Sciatic nerve (tissue), 2 donors: ENCODE measurements around the gene LDLRAD4. TPM values are rescaled to one million over a fixed set of nuclear protein-coding genes. Genes with fewer than 3 reads are reported as not detected.
A peak's percentile ranks its signal among the peaks of the same experiment; 100 is the strongest.

Experiments
- ATAC-seq: fragments of 200-7000 bp; cut with Tn5 transposase; one replicate; pipeline ENCODE4 v1.9.1; 2020; ENCODE audit warnings: mild to moderate bottlenecking, moderate library complexity
- DNase-seq: peaks from one replicate; pipeline ENCODE4 v3.0.0-alpha.2; 2020; ENCODE audit warnings: low spot score
- intact Hi-C: fragments of 100-400 bp; cut with DNase I; formaldehyde crosslinking; loops from one replicate; pipeline ENCODE4 v1.14.2; 2022
- total RNA-seq: library from RNA; stranded (reverse); fragmentation: NEBNext Ultra II Directional; extraction: Animal tissue kit (Norgen Biotek cat#: 25700); gene quantifications from one replicate; pipeline ENCODE4 v1.2.1, GENCODE V29; 2021
- donor health status: DM: no; HTN: no; CAD: no.
- donor health status: DM: no; HTN: no; CAD: no.

The LDLRAD4 gene
- total RNA-seq, 1 donor from 2014 or later, result 27.1 TPM

DNA sequence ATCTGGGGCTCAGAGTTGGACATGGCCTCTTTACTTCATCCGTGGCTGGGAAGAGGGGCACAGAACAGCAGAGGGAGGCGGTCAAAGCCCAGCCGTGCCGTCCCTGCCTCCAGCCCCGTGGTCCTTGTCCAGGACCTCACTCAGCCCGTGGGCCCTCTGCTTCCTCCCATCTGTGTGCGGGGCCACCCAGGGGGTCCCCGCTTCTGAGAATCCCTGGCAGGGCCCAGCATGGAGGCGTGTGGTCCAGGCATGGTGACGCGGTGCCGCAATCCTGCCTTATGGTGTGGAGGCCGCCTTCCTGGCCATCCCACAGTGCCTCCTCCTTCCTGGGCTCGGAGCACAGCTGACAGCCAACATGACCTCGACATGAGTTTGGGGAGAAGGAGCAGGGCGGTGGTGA lies 275.2 kb downstream of the LDLRAD4 start:
- ATAC-seq (no peak), DNase-seq (no peak)
- intact Hi-C loops, result no loop called here

DNA sequence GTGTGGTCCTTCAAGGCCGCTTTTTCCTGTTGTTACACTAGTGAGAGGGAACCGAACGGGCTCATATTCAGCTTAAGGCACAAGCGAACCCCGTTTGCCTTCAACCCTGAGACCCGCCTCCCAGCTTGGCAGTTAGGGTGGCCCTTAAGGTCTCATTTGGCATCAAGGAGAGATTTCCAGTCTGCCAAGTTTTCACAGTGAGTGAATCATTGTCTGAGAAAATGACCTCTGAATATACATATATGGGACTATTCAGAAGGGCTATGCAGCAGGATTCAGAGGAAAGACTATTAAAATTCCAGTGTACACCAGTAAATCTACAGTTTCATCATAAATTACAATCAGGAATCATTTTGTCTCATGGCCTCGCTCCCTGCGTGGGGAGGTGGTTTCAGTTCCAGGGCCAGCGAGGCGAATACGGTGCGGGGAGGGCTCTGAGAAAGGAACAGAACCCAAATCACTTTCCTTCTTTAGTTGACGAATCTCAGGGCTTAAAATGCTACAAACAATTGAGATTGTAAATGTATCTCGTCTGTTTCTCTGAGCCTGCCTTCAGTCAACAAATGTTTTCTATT lies 276.4 kb downstream of the LDLRAD4 start:
- ATAC-seq, result no peak
- DNase-seq, result peak; percentile 12
- intact Hi-C loops, result no loop called here

DNA sequence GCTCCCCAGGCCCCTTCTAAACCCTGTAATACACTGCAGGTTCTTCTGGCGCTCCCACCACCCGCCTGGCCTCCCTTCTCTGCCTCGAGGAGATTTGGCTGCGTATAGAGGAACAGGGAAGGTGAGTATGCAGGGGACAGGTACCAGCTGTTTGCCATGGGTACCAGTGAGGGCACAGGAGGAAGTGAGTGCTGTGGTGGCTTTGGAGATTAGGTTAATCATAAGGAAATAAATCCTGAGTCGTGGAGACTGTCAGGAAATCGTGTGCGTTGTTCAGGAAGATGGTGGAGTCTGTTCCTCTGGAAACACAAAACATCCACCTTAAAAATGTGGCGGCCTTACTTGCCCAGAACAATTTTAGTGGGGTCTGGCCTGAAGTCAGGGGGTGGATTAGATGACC lies 277.4 kb downstream of the LDLRAD4 start:
- no peak for DNase-seq
- intact Hi-C loops, result no loop called here

DNA sequence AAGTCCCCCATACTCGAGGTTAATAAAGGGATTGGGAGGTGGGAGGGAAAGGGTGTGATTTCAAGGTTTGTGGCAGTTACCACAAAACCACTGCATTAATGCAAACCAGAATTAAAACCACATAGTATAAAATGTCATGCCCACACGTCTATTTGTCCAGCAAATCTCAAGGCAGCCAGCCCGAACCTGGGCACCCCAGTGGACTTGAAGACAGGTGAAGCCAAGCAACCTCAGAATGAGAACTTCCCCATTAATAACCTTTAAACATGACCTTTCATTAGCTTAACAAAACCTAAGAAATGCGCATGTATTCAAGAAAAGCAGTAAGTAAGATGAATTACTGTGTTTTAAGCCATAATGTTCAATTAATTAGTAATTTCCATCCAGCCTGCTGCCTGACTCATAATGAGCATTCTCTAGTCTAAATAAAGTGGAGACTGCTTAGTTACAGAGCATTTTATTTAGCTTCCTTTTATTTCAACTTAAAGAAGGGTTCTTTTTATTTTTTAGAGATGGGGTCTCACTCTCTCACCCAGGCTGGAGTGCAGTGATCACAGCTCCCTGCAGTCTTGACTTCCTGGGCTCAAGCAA lies 278.2 kb downstream of the LDLRAD4 start:
- ATAC-seq (no peak), DNase-seq (no peak)
- intact Hi-C loops, result no loop called here

More for the DNA sequence above, 277.4 kb downstream of the LDLRAD4 start:
- ATAC-seq, result no peak

- no peak for DNase-seq
- no peak for ATAC-seq
- intact Hi-C loops, result no loop called here
Observed at GRCh38 chr18:13499803-13500202, 281.2 kb downstream of the LDLRAD4 start.

DNA sequence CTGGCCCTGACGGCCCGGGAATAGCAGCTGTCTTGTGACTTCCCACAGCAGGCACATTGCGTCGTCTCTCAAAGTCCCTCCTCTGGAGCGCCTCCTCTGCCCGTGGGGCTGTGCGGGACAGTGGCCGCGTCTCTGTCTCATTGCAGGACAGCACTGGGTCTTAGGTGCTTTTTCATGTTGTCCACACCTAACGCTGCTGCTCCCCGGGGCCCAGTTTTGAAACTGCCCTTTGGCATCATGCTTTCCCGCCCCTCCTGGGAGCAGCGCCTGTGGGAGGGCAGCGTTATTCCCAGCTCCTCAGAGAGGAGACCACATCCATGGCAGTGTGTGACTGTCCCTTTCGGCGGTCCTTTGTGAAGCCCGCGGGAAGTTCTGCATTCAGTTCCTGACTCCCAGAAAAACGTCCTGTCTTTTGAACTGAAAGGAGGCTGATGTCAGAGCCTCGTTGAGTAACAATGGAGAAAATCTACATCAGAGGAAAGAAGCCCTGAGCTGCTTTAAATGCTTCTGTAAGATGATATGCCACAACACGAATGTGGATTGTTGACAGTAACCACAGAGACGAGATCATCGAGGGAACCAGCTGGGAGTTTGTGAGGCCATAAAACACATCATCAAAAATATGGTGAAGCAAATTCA lies 281.8 kb downstream of the LDLRAD4 start:
- intact Hi-C loops, result no loop called here
- no peak for DNase-seq
- peak; percentile 82 for ATAC-seq

DNA sequence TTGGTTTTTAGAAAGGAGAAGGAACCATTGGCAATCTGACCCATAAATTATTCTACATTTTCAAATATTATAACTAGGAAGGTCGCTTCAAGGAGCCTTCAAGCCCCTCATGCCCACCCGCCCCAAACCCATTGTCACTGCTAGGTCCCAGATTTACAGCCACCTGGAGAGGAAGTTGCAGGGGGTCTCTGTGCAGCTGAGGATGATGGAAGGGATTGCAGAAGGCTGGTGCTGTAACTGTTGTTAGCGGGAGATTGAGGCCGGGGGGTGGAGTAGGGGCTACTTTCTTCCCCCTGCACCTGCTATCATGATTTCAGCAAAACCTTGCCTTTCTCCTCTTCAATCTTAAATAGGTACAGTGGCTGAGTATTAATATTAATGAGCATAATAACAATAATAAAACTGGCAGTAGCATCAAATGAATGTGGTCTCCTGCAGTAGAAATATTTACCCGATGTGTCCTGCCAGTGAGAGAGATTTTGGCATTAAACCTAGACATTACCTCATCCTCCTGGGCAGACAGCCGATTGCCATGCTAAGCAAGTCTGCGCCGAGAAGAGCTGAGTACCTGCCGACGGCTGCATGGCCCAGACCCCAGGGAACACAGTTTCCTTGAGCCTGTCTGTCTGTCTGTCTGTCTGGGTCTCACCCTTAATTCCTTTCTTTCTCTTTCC lies 282.4 kb downstream of the LDLRAD4 start:
- ATAC-seq, result peak; percentile 84
- no peak for DNase-seq
- intact Hi-C loops, result no loop called here

GRCh38 chr18:13501543-13501887 lies 283.0 kb downstream of the LDLRAD4 start:
- DNase-seq (no peak), ATAC-seq (no peak)
- intact Hi-C loops, result no loop called here

DNA sequence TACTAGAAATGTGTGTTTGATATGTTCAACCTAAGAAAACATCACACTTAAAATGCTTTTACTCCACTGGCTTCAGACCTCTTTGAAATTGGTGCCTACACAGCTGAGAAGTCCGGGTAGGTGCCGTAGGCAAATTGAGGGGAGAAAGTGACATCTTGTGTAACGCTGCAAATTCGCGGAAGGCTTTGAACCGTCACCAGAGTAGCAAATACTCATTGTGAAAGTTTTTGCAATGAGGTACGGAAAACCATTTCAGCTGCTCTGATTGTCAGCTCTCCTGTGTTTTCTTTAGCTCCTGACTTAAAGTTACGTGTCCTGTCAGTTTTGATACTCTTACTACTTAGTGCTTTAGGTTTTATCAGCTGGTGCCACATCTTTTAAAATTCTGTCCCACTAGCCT lies 283.3 kb downstream of the LDLRAD4 start:
- no peak for DNase-seq
- peak; percentile 39 for ATAC-seq
- intact Hi-C loops, result no loop called here

- intact Hi-C loops, result no loop called here
- DNase-seq, result no peak
Observed at GRCh38 chr18:13502585-13502984, 284.0 kb downstream of the LDLRAD4 start.

DNA sequence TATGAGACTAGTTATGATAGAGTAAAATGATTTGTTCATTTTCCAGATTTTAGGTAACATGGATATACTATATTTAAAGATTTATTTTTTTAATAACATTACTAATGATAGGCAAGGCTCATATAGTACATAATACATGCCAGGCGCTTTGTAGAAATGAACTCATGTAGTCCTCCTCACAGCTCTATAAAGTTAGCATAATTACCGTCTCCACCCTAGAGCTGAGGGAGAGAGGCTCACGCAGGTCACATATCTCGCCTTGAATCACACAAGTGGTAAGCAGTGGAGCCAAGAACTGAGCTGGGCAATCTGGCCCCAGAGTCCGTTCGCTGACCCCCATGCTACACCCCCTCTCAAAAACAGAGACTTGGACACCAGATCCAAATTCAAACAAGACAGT lies 285.3 kb downstream of the LDLRAD4 start:
- DNase-seq, result no peak
- ATAC-seq, result no peak
- intact Hi-C loops, result no loop called here

More at GRCh38 chr18:13502585-13502984, 284.0 kb downstream of the LDLRAD4 start:
- ATAC-seq, result peak; percentile 8

GRCh38 chr18:13505780-13506345 lies 287.3 kb downstream of the LDLRAD4 start:
- no peak for DNase-seq
- no peak for ATAC-seq
- intact Hi-C loops, result no loop called here

GRCh38 chr18:13510594-13510993 lies 292.0 kb downstream of the LDLRAD4 start:
- DNase-seq (no peak), ATAC-seq (no peak)
- intact Hi-C loops, result no loop called here

GRCh38 chr18:13511961-13512577 lies 293.5 kb downstream of the LDLRAD4 start:
- no peak for DNase-seq
- intact Hi-C loops, result no loop called here
- ATAC-seq, result no peak

GRCh38 chr18:13513021-13513420 lies 294.5 kb downstream of the LDLRAD4 start:
- no peak for DNase-seq
- intact Hi-C loops, result no loop called here
- ATAC-seq, result peak; percentile 41

GRCh38 chr18:13513481-13513880 lies 294.9 kb downstream of the LDLRAD4 start:
- DNase-seq (no peak), ATAC-seq (no peak)
- intact Hi-C loops, result no loop called here

DNA sequence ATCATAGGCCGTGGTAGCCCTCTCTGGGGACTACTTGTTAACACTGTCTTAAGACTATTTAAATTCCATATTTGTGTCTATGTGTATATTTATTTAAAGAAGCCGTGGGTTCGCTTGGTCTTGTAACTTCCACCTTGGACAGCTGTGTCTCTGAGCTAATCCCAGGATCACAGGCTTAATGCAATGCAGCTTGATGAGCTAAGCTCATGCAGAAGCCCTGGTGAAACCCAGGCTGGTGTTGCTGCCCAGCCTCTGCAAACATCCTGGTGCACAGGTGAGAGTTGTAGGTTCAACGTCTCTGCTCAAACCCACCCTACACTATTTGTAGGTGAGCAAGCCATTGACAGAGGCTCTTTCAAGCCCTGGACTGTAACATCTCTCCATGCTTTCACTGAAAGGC lies 296.0 kb downstream of the LDLRAD4 start:
- intact Hi-C loops, result no loop called here

GRCh38 chr18:13516855-13517254 lies 298.3 kb downstream of the LDLRAD4 start:
- DNase-seq (no peak), ATAC-seq (no peak)
- intact Hi-C loops, result no loop called here

More for the DNA sequence above, 296.0 kb downstream of the LDLRAD4 start:
- no peak for ATAC-seq
- DNase-seq, result no peak

DNA sequence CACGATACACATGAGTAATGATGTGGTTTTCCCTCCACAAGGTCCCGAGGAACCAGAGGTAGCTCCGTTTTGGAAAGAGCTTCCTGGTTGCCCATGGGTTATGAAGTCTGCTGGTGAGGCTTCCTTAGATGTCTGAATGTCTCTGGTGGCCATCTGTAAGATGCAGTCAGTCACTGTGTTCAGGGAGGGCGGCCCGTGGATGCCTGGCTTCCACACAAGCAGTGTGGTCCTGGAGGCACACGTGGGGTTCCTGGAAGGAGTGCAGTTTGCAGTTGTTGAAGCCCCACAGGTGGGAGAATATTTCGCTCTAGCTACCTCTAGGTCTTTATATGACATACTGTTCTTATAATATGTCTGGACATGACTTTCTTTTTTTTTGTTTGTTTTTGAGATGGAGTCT lies 298.8 kb downstream of the LDLRAD4 start:
- no peak for DNase-seq
- no peak for ATAC-seq
- intact Hi-C loops, result no loop called here
